Tibial nerve (tissue), 4 donors: ENCODE data around the gene SDK1.

Source experiments
- EP300 ChIP-seq, 2 donors: sonication (generic); formaldehyde crosslinking; IDR thresholded peaks; one replicate each; pipeline ENCODE4 v1.6.1; 2017; ENCODE audit warnings: antibody characterized with exemption in 2 of 2, mild to moderate bottlenecking in 1 of 2
- POLR2A ChIP-seq, 2 donors: fragments of 450-650 bp; IDR thresholded peaks; one replicate each; pipeline ENCODE4 v1.6.1; 2017; ENCODE audit warnings: antibody characterized with exemption in 2 of 2, mild to moderate bottlenecking in 2 of 2, moderate library complexity in 2 of 2
- TF ChIP-seq, protein P1 (sequence below), 5 experiments: fragments of 200-600 bp in 3 of 5; fragments of 450-650 bp in 2 of 5; sonication (generic) in 3 of 5; IDR thresholded peaks; one replicate each; pipeline ENCODE4 v1.5.1; 2016 to 2019; ENCODE audit warnings: antibody characterized with exemption in 5 of 5, mild to moderate bottlenecking in 3 of 5, moderate library complexity in 2 of 5

DNA sequence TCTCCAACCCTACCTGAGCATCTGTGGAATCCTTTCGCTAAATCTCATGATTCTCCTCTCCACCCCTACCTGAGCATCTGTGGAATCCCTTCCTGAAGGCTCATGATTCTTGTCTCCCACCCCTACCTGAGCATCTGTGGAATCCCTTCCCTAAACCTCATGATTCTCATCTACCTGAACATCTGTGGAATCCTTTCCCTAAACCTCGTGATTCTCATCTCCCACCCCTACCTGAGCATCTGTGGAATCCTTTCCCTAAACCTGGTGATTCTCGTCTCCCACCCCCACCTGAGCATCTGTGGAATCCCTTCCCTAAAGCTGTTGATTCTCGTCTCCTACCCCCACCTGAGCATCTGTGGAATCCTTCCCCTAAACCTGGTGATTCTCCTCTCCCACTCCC is 342.0 kb downstream of the SDK1 start:
- TF ChIP-seq, protein P1, sequence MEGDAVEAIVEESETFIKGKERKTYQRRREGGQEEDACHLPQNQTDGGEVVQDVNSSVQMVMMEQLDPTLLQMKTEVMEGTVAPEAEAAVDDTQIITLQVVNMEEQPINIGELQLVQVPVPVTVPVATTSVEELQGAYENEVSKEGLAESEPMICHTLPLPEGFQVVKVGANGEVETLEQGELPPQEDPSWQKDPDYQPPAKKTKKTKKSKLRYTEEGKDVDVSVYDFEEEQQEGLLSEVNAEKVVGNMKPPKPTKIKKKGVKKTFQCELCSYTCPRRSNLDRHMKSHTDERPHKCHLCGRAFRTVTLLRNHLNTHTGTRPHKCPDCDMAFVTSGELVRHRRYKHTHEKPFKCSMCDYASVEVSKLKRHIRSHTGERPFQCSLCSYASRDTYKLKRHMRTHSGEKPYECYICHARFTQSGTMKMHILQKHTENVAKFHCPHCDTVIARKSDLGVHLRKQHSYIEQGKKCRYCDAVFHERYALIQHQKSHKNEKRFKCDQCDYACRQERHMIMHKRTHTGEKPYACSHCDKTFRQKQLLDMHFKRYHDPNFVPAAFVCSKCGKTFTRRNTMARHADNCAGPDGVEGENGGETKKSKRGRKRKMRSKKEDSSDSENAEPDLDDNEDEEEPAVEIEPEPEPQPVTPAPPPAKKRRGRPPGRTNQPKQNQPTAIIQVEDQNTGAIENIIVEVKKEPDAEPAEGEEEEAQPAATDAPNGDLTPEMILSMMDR (IDR thresholded peaks at IDR 0.05), result no peak
- TF ChIP-seq POLR2A (IDR thresholded peaks at IDR 0.05), result no peak
- TF ChIP-seq EP300 (IDR thresholded peaks at IDR 0.05), result no peak
